DND-41 (cell line): Measurements from ENCODE around the gene MICAL2.

ENCODE experiments used
- ATAC-seq: fragments of 200-7000 bp; cut with Tn5 transposase; 3 replicates; pipeline ENCODE4 v1.9.1; 2021; ENCODE audit warnings: low read depth; ENCODE audit not compliant: insufficient read depth
- DNase-seq: peaks from one replicate; pipeline ENCODE4 v3.0.0-alpha.2; 2020
- H2AFZ ChIP-seq: 2 replicates; pipeline ENCODE4 v1.6.0; 2012; ENCODE audit warnings: low read depth, low read length
- H3K27ac ChIP-seq: 2 replicates; pipeline ENCODE4 v1.5.1; 2012; ENCODE audit warnings: low read length, inconsistent platforms
- H3K27me3 ChIP-seq: fragments of 200-600 bp; sonication (generic); 2 replicates; pipeline ENCODE4 v1.6.0; 2012; ENCODE audit warnings: low read length, mild to moderate bottlenecking, inconsistent platforms; ENCODE audit not compliant: insufficient read depth, poor library complexity
- H3K36me3 ChIP-seq: 2 replicates; pipeline ENCODE4 v1.5.1; 2012; ENCODE audit warnings: low read length, inconsistent platforms; ENCODE audit not compliant: insufficient read depth
- H3K4me1 ChIP-seq: 2 replicates; pipeline ENCODE4 v1.5.1; 2012; ENCODE audit warnings: mild to moderate bottlenecking, low read length; ENCODE audit not compliant: insufficient read depth
- H3K4me2 ChIP-seq: 2 replicates; pipeline ENCODE4 v1.6.0; 2012; ENCODE audit warnings: mild to moderate bottlenecking, moderate library complexity, low read length, inconsistent platforms; ENCODE audit not compliant: insufficient read depth
- H3K4me3 ChIP-seq, 2 experiments: fragments of 200-600 bp in 1 of 2; shearing (Covaris generic) in 1 of 2; 2 replicates each; pipeline ENCODE4 v1.5.1; 2012 to 2016; ENCODE audit warnings: inconsistent platforms in 2 of 2, low read length in 2 of 2, mild to moderate bottlenecking in 2 of 2, low read depth in 1 of 2, moderate library complexity in 1 of 2
- H3K79me2 ChIP-seq: 2 replicates; pipeline ENCODE4 v1.6.0; 2012; ENCODE audit warnings: low read length, inconsistent platforms; ENCODE audit not compliant: insufficient read depth
- H3K9ac ChIP-seq: 2 replicates; pipeline ENCODE4 v1.6.0; 2012; ENCODE audit warnings: low read depth, mild to moderate bottlenecking, inconsistent platforms, low read length, moderate library complexity
- H3K9me3 ChIP-seq: 2 replicates; pipeline ENCODE4 v1.5.1; 2012; ENCODE audit warnings: low read length, moderate library complexity, mild to moderate bottlenecking, inconsistent platforms; ENCODE audit not compliant: insufficient read depth, severe bottlenecking
- H4K20me1 ChIP-seq: 2 replicates; pipeline ENCODE4 v1.6.0; 2012; ENCODE audit warnings: low read length; ENCODE audit not compliant: insufficient read depth
- EZH2 ChIP-seq: IDR thresholded peaks from 3 replicates; pipeline ENCODE4 v1.6.1; 2012; ENCODE audit warnings: borderline replicate concordance, low read depth, mild to moderate bottlenecking, moderate library complexity, low read length, inconsistent platforms; ENCODE audit not compliant: severe bottlenecking
- TF ChIP-seq, protein P1 (sequence below): IDR thresholded peaks from 2 replicates; pipeline ENCODE4 v1.5.1; 2012; ENCODE audit warnings: borderline replicate concordance, low read length, moderate library complexity, mild to moderate bottlenecking; ENCODE audit not compliant: poor library complexity, severe bottlenecking; ENCODE audit errors: extremely low read depth

Gene MICAL2

DNA sequence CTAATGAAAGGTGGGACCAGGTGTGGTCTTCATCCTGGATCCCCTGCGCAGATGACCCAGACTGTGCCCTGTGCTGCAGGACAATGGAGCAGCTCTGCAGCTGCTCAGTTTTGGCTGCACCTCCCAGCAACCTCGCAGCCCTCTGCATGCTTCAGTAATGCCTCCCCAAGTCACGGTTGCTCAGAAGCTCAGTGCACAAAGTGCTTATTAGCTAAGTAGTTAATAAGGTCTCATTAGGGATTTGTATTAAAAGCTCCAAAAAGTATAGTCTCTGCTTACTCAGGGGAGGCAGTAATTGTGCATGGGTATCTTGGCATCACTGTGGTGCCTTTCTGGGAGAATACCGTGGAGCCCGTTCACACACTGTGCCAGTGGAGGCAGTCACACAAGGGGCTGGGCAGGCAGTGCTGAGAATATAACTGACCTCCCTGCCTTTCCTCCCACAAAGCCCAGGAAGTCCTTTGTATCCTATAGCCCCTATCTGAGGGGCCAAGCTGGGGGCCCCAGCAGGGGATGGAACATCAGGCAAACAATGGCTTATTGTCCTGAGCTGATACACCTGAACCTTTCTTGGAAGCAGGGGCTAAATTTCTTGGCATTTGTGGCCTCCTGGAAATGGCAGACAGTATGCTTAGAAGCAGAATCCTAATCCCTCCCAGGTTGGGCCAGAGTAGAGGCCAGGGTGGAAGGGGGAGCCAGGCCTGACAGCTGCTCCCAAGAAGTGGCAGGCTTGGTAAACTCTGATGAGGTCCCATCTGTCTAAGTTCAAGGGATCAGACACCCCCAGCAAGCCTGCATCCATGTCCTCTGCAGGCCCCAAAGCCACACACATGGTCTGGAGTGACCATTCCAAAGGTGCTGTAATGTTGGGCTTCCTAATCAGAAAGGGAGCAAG, 141.5 kb downstream of the MICAL2 start:
- H3K79me2 ChIP-seq, result no peaks in the 10 kb centered on the region
- H3K9me3 ChIP-seq, result no peaks in the 10 kb centered on the region
- TF ChIP-seq EZH2, result no peak
- TF ChIP-seq, protein P1, sequence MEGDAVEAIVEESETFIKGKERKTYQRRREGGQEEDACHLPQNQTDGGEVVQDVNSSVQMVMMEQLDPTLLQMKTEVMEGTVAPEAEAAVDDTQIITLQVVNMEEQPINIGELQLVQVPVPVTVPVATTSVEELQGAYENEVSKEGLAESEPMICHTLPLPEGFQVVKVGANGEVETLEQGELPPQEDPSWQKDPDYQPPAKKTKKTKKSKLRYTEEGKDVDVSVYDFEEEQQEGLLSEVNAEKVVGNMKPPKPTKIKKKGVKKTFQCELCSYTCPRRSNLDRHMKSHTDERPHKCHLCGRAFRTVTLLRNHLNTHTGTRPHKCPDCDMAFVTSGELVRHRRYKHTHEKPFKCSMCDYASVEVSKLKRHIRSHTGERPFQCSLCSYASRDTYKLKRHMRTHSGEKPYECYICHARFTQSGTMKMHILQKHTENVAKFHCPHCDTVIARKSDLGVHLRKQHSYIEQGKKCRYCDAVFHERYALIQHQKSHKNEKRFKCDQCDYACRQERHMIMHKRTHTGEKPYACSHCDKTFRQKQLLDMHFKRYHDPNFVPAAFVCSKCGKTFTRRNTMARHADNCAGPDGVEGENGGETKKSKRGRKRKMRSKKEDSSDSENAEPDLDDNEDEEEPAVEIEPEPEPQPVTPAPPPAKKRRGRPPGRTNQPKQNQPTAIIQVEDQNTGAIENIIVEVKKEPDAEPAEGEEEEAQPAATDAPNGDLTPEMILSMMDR, result no peak
- H4K20me1 ChIP-seq, result no peaks in the 10 kb centered on the region
- no peaks in the 10 kb centered on the region for H3K27me3 ChIP-seq
- H3K36me3 ChIP-seq, result no peaks in the 10 kb centered on the region
- no peak overlapping the region for H3K4me3 ChIP-seq
- H3K4me2 ChIP-seq, result no peak overlapping the region
- H3K4me1 ChIP-seq, result no peaks in the 10 kb centered on the region
- ATAC-seq, result no peak
- H3K27ac ChIP-seq, result no peak overlapping the region
- DNase-seq, result no peak
- H2AFZ ChIP-seq, result no peak overlapping the region
- H3K9ac ChIP-seq, result no peak overlapping the region

DNA sequence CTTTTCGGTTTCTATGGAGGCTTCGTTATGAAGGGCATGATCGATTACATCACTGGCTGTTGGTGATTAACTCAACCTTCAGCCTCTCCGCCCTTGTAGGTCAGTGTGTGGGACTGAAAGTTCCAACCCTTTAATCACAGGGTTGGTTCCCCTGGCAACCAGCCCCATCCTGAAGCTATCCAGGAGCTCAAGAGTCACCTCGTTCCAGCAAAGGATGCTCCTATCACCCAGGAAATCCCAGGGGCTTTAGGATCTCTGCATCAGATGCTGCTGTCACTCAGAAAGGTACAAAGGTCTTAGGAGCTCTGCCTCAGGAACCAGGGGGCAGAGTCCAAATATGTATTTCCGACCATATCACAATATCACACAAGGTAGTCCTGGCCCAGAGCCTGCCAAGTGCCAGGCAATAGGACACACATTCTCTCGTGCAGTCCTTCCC, 143.5 kb downstream of the MICAL2 start:
- H3K4me1 ChIP-seq, result no peaks in the 10 kb centered on the region
- H3K9me3 ChIP-seq, result no peaks in the 10 kb centered on the region
- H3K4me3 ChIP-seq, result no peak overlapping the region
- H2AFZ ChIP-seq, result no peak overlapping the region
- H3K27ac ChIP-seq, result no peak overlapping the region
- no peaks in the 10 kb centered on the region for H3K27me3 ChIP-seq
- no peaks in the 10 kb centered on the region for H3K79me2 ChIP-seq
- ATAC-seq, result no peak
- no peak overlapping the region for H3K4me2 ChIP-seq
- DNase-seq, result no peak
- no peaks in the 10 kb centered on the region for H3K36me3 ChIP-seq
- H4K20me1 ChIP-seq, result no peaks in the 10 kb centered on the region
- TF ChIP-seq, protein P1, result no peak
- TF ChIP-seq EZH2, result no peak
- H3K9ac ChIP-seq, result no peak overlapping the region

DNA sequence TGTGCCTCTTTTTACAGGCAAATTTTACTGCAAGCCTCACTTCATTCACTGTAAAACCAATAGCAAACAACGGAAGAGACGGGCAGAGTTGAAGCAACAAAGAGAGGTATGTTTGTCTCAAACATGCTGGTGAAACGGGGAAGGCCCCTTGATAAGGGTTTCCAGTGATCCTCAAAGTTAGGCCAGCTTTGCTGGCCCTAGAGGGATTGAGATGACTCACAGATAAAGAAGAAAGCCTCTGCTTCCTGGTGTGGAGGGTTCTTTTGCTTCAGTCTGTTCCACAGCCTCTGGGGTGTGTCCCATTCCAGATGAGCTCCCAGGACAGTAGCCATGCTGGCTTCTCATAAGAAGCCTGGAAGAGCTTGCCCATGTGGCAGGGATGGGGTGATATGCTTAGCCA, 148.1 kb downstream of the MICAL2 start:
- TF ChIP-seq EZH2, result no peak
- TF ChIP-seq, protein P1, result no peak
- Histone ChIP-seq H3K79me2 (no peaks in the 10 kb centered on the region), H2AFZ (no peak overlapping the region), H3K36me3 (no peaks in the 10 kb centered on the region), H3K9ac (no peak overlapping the region), H3K27ac (no peak overlapping the region), H3K9me3 (no peaks in the 10 kb centered on the region), H3K27me3 (no peaks in the 10 kb centered on the region), H3K4me2 (no peak overlapping the region), H3K4me1 (no peaks in the 10 kb centered on the region), H4K20me1 (no peaks in the 10 kb centered on the region), H3K4me3 (no peak overlapping the region)
- DNase-seq (no peak), ATAC-seq (no peak)
